H9 (cell line): ENCODE data around the gene LZTS3. TPM values are rescaled to one million over a fixed set of nuclear protein-coding genes. Genes with fewer than 3 reads are reported as not detected.

Experiments
- DNase-seq: peaks from one replicate; pipeline ENCODE4 v3.0.0-alpha.2; 2017
- H2AFZ ChIP-seq: one replicate; pipeline ENCODE4 v1.6.1; 2013; ENCODE audit warnings: mild to moderate bottlenecking, low read length, control low read depth, moderate library complexity
- H2AK5ac ChIP-seq: 2 replicates; pipeline ENCODE4 v1.6.1; 2013; ENCODE audit warnings: low read length, control low read depth, mixed read lengths; ENCODE audit not compliant: insufficient read length
- H2BK120ac ChIP-seq: one replicate; pipeline ENCODE4 v1.6.1; 2013; ENCODE audit warnings: low read depth, mild to moderate bottlenecking, low read length, control low read depth, inconsistent platforms; ENCODE audit not compliant: poor library complexity, severe bottlenecking
- H2BK12ac ChIP-seq: 2 replicates; pipeline ENCODE4 v1.6.1; 2013; ENCODE audit warnings: low read length, control low read depth, mixed read lengths, low read depth; ENCODE audit not compliant: insufficient read length
- H2BK15ac ChIP-seq: 2 replicates; pipeline ENCODE4 v1.6.1; 2013; ENCODE audit warnings: low read depth, low read length, control low read depth
- H2BK20ac ChIP-seq: one replicate; pipeline ENCODE4 v1.6.1; 2013; ENCODE audit warnings: low read depth, mild to moderate bottlenecking, low read length, control low read depth, inconsistent platforms; ENCODE audit not compliant: poor library complexity, severe bottlenecking
- H2BK5ac ChIP-seq: 2 replicates; pipeline ENCODE4 v1.6.1; 2013; ENCODE audit warnings: low read length, control low read depth, mixed read lengths; ENCODE audit not compliant: insufficient read length
- H3K14ac ChIP-seq: 2 replicates; pipeline ENCODE4 v1.6.1; 2013; ENCODE audit warnings: low read length, control low read depth; ENCODE audit not compliant: insufficient read depth
- H3K18ac ChIP-seq: 2 replicates; pipeline ENCODE4 v1.6.1; 2013; ENCODE audit warnings: low read depth, mild to moderate bottlenecking, mixed read lengths, low read length, control low read depth; ENCODE audit not compliant: insufficient read length
- H3K23ac ChIP-seq: 2 replicates; pipeline ENCODE4 v1.6.1; 2013; ENCODE audit warnings: low read length, control low read depth, mixed read lengths, low read depth; ENCODE audit not compliant: insufficient read length
- H3K23me2 ChIP-seq: 2 replicates; pipeline ENCODE4 v1.6.1; 2013; ENCODE audit warnings: low read depth, mild to moderate bottlenecking, mixed read lengths, low read length, control low read depth; ENCODE audit not compliant: insufficient read length, poor library complexity, severe bottlenecking
- H3K27ac ChIP-seq: 2 replicates; pipeline ENCODE4 v1.5.1; 2013; ENCODE audit warnings: low read length, control low read depth, mixed read lengths, low read depth; ENCODE audit not compliant: insufficient read length
- H3K27me3 ChIP-seq: 2 replicates; pipeline ENCODE4 v1.6.1; 2013; ENCODE audit warnings: low read length, control low read depth, inconsistent platforms; ENCODE audit not compliant: insufficient read depth
- H3K4ac ChIP-seq: 2 replicates; pipeline ENCODE4 v1.6.1; 2013; ENCODE audit warnings: low read depth, mild to moderate bottlenecking, control low read depth, inconsistent platforms, low read length, moderate library complexity
- H3K4me1 ChIP-seq: 2 replicates; pipeline ENCODE4 v1.6.1; 2013; ENCODE audit warnings: low read length, control low read depth, inconsistent platforms; ENCODE audit not compliant: insufficient read depth
- H3K4me2 ChIP-seq: 2 replicates; pipeline ENCODE4 v1.6.1; 2013; ENCODE audit warnings: low read length, control low read depth, mixed read lengths; ENCODE audit not compliant: insufficient read length, insufficient read depth
- H3K56ac ChIP-seq: 2 replicates; pipeline ENCODE4 v1.6.1; 2013; ENCODE audit warnings: low read depth, mild to moderate bottlenecking, mixed read lengths, low read length, control low read depth; ENCODE audit not compliant: insufficient read length
- H3K79me1 ChIP-seq: 2 replicates; pipeline ENCODE4 v1.6.1; 2013; ENCODE audit warnings: low read depth, mild to moderate bottlenecking, moderate library complexity, low read length, control low read depth, inconsistent platforms; ENCODE audit not compliant: insufficient read depth, poor library complexity, severe bottlenecking
- H3K79me2 ChIP-seq: 2 replicates; pipeline ENCODE4 v1.6.1; 2013; ENCODE audit warnings: low read length, control low read depth, inconsistent platforms; ENCODE audit not compliant: insufficient read depth
- H3K9ac ChIP-seq: 2 replicates; pipeline ENCODE4 v1.6.1; 2013; ENCODE audit warnings: low read length, control low read depth, mixed read lengths; ENCODE audit not compliant: insufficient read length; ENCODE audit errors: extremely low read depth
- H3K9me3 ChIP-seq: one replicate; pipeline ENCODE4 v1.6.1; 2013; ENCODE audit warnings: low read depth, low read length, inconsistent platforms; ENCODE audit not compliant: control insufficient read depth
- H3T11ph ChIP-seq: one replicate; pipeline ENCODE4 v1.6.1; 2013; ENCODE audit warnings: mild to moderate bottlenecking, low read length, control low read depth, inconsistent platforms
- H4K20me1 ChIP-seq: one replicate; pipeline ENCODE4 v1.6.1; 2013; ENCODE audit not compliant: control insufficient read depth, insufficient read length, insufficient read depth
- H4K5ac ChIP-seq: 2 replicates; pipeline ENCODE4 v1.6.1; 2013; ENCODE audit warnings: low read depth, mild to moderate bottlenecking, mixed read lengths, low read length, control low read depth; ENCODE audit not compliant: insufficient read length
- H4K8ac ChIP-seq: replicated peaks from 2 replicates; pipeline ENCODE4 v1.6.1; 2013; ENCODE audit warnings: low read length, control low read depth, mixed read lengths, low read depth; ENCODE audit not compliant: insufficient read length
- H4K91ac ChIP-seq: 2 replicates; pipeline ENCODE4 v1.6.1; 2013; ENCODE audit warnings: low read depth, mild to moderate bottlenecking, moderate library complexity, mixed read lengths, low read length, control low read depth; ENCODE audit not compliant: insufficient read length
- H3K27ac Mint-ChIP-seq, 3 experiments: 2 replicates in 2 of 3; 3 replicates in 1 of 3; pipeline ENCODE4 v1.8.0; 2020 to 2021; ENCODE audit warnings: mixed read lengths in 3 of 3, mild to moderate bottlenecking in 1 of 3, moderate library complexity in 1 of 3
- H3K27me3 Mint-ChIP-seq: 2 replicates; pipeline ENCODE4 v1.8.0; 2021; ENCODE audit warnings: low read depth, mild to moderate bottlenecking, moderate library complexity, mixed read lengths
- H3K36me3 Mint-ChIP-seq, 3 experiments: 2 replicates in 2 of 3; 3 replicates in 1 of 3; pipeline ENCODE4 v1.8.0; 2020 to 2021; ENCODE audit warnings: low read depth in 3 of 3, mixed read lengths in 3 of 3; ENCODE audit not compliant: insufficient read depth in 1 of 3
- H3K4me1 Mint-ChIP-seq, 2 experiments: 2 replicates each; pipeline ENCODE4 v1.8.0; 2020; ENCODE audit warnings: mixed read lengths in 2 of 2
- H3K4me3 Mint-ChIP-seq, 2 experiments: 2 replicates in 1 of 2; 3 replicates in 1 of 2; pipeline ENCODE4 v1.8.0; 2020 to 2021; ENCODE audit warnings: mild to moderate bottlenecking in 2 of 2, mixed read lengths in 2 of 2, moderate library complexity in 1 of 2
- H3K9me3 Mint-ChIP-seq, 2 experiments: 2 replicates in 1 of 2; 3 replicates in 1 of 2; pipeline ENCODE4 v1.8.0; 2020; ENCODE audit warnings: mild to moderate bottlenecking in 2 of 2, mixed read lengths in 2 of 2, moderate library complexity in 1 of 2
- CTCF ChIP-seq: fragments of 200-600 bp; sonication (generic); conservative IDR thresholded peaks from 3 replicates; pipeline ENCODE4 v1.8.0; 2021; ENCODE audit warnings: antibody characterized with exemption, mild to moderate bottlenecking
- WGBS: extraction: QIAGEN DNeasy Blood & Tissue Kit; methylation state at CpG from one replicate; pipeline ENCODE4 v1.1.7; 2013; ENCODE audit warnings: missing lambda C conversion rate, low lambda C conversion rate, mixed read lengths; ENCODE audit not compliant: insufficient read length; ENCODE audit errors: extremely low coverage; 5-methylcytosine and 5-hydroxymethylcytosine counted together
- total RNA-seq: library from RNA; stranded (reverse); gene quantifications from 2 replicates; pipeline ENCODE4 v1.2.1, GENCODE V29; 2021

Gene LZTS3
- total RNA-seq, 1 experiment from 2014 or later = 20.8 TPM

GRCh38 chr20:3135507-3136070 is 37.8 kb downstream of the LZTS3 start:
- DNase-seq = no peak
- no peak overlapping the region for H3T11ph ChIP-seq
- H2BK120ac ChIP-seq = no peak overlapping the region
- H3K4me3 Mint-ChIP-seq = no peak overlapping the region
- no peaks in the 10 kb centered on the region for H3K9me3 Mint-ChIP-seq
- H2AK5ac ChIP-seq = no peak overlapping the region
- H4K5ac ChIP-seq = no peak overlapping the region
- H3K27me3 Mint-ChIP-seq = no peaks in the 10 kb centered on the region
- no peak overlapping the region for H2BK5ac ChIP-seq
- H3K27ac ChIP-seq = no peak overlapping the region
- no peak overlapping the region for H3K23ac ChIP-seq
- no peaks in the 10 kb centered on the region; the same call in 1 of the 2 replicates for H3K79me2 ChIP-seq
- H3K56ac ChIP-seq = no peak overlapping the region
- H3K4ac ChIP-seq = no peak overlapping the region
- H3K14ac ChIP-seq = no peak overlapping the region
- no peaks in the 10 kb centered on the region for H3K9me3 ChIP-seq
- no peak overlapping the region for H4K91ac ChIP-seq
- no peaks in the 10 kb centered on the region for H3K36me3 Mint-ChIP-seq
- H4K20me1 ChIP-seq = no peaks in the 10 kb centered on the region
- H3K4me1 Mint-ChIP-seq = no peaks in the 10 kb centered on the region
- H3K27ac Mint-ChIP-seq = no peak overlapping the region
- TF ChIP-seq CTCF = no peak
- H3K27me3 ChIP-seq = no peaks in the 10 kb centered on the region
- H3K23me2 ChIP-seq = no peaks in the 10 kb centered on the region
- H3K9ac ChIP-seq = no peak overlapping the region
- no peak overlapping the region for H2AFZ ChIP-seq
- no CpG with 5 or more reads among the region's 5 CpGs for WGBS
- no peaks in the 10 kb centered on the region for H3K4me1 ChIP-seq
- H2BK20ac ChIP-seq = no peak overlapping the region
- H3K4me2 ChIP-seq = no peak overlapping the region
- H4K8ac ChIP-seq = no peak overlapping the region
- no peak overlapping the region for H3K18ac ChIP-seq
- no peak overlapping the region for H2BK12ac ChIP-seq
- no peaks in the 10 kb centered on the region for H3K79me1 ChIP-seq
- H2BK15ac ChIP-seq = no peak overlapping the region
